MCF 10A (cell line): ENCODE results near the gene KLK8. TPM values are rescaled to one million over a fixed set of nuclear protein-coding genes. Genes with fewer than 3 reads are reported as not detected.
"Not testable (repeated sequence)": the region's sequence is repeated elsewhere in the genome, so short reads cannot be mapped to it uniquely, and the experiment has no call there.

Experiments
- BruUV-seq: library from RNA; stranded (reverse); fragments of 400-500 nt; replicated peaks from 2 replicates; lab custom pipeline; 2021; lab: Mats Ljungman, UMichigan
- CTCF ChIA-PET: fragments of 300-600 bp; sonication (Branson Sonifier 250); formaldehyde crosslinking; extraction: SDS; loops from one replicate; lab custom pipeline; 2021; ENCODE audit warnings: antibody characterized with exemption, inconsistent platforms; lab: Yijun Ruan, JAX
- POLR2A ChIA-PET: fragments of 300-600, 350-650 bp; sonication (Branson Sonifier 250); formaldehyde crosslinking; extraction: SDS; loops from one replicate; lab custom pipeline; 2020; ENCODE audit warnings: antibody characterized with exemption, inconsistent platforms; lab: Yijun Ruan, JAX
- DNase-seq: peaks from one replicate; pipeline ENCODE4 v3.0.0-alpha.2; 2018; ENCODE audit not compliant: unreplicated experiment
- H3K27ac Mint-ChIP-seq: one replicate; pipeline ENCODE4 v1.8.0; 2022; ENCODE audit warnings: mild to moderate bottlenecking, low read depth, mixed read lengths; ENCODE audit not compliant: unreplicated experiment
- H3K27me3 Mint-ChIP-seq: one replicate; pipeline ENCODE4 v1.8.0; 2022; ENCODE audit warnings: mixed read lengths; ENCODE audit not compliant: insufficient read depth, unreplicated experiment
- H3K36me3 Mint-ChIP-seq: one replicate; pipeline ENCODE4 v1.8.0; 2022; ENCODE audit warnings: mild to moderate bottlenecking, moderate library complexity, mixed read lengths; ENCODE audit not compliant: insufficient read depth, unreplicated experiment
- H3K4me1 Mint-ChIP-seq: one replicate; pipeline ENCODE4 v1.8.0; 2022; ENCODE audit warnings: mixed read lengths; ENCODE audit not compliant: insufficient read depth, unreplicated experiment
- H3K4me3 Mint-ChIP-seq: one replicate; pipeline ENCODE4 v1.8.0; 2022; ENCODE audit warnings: mild to moderate bottlenecking, moderate library complexity, mixed read lengths; ENCODE audit not compliant: unreplicated experiment
- H3K9me3 Mint-ChIP-seq: one replicate; pipeline ENCODE4 v1.8.0; 2022; ENCODE audit warnings: mixed read lengths; ENCODE audit not compliant: unreplicated experiment
- intact Hi-C: fragments of 100-400 bp; cut with micrococcal nuclease; formaldehyde crosslinking; loops from 2 replicates; pipeline ENCODE4 v1.14.1; 2022
- total RNA-seq: library from RNA; stranded (reverse); gene quantifications from 2 replicates; pipeline ENCODE4 v1.2.3, GENCODE V29; 2022
- TF ChIP-seq, protein P1 (sequence below): fragments of 200-600 bp; IDR thresholded peaks from one replicate; pipeline ENCODE4 v1.8.0; 2022; ENCODE audit warnings: antibody characterized with exemption, mild to moderate bottlenecking; ENCODE audit not compliant: unreplicated experiment

Gene KLK8
- total RNA-seq, 1 experiment from 2014 or later: not detected

DNA sequence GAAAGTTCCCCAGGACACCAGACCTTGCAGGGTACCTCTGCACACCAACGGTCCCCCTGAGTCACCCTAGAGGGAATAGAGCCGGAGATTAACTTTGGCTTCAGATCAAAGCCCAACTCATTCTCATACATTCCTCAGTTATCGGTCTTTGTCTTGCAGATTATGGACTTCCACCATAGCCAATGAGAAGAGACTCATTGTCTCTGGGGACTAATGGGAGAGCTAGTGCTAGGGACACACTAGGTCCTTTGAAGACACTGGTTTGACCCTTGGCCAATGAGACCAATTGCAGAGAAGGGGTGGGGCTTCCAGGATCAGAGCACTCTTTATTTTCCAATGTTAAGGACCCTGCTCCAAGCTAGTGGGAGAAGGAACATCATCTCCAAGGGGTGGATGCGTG is 23.8 kb downstream of the KLK8 start:
- Mint-ChIP-seq H3K27me3 (peaks cover 18% of the 10 kb centered on the region), H3K27ac (no peak overlapping the region), H3K36me3 (no peaks in the 10 kb centered on the region), H3K9me3 (no peaks in the 10 kb centered on the region), H3K4me3 (no peak overlapping the region), H3K4me1 (peaks cover 6% of the 10 kb centered on the region)
- ChIA-PET POLR2A (no interaction called here), CTCF (interaction anchor here (0.6 kb wide), 2 partner anchors 183 to 190 kb away, joined by 4 to 5 read pairs; no protein-coding TSS in a partner anchor)
- no peak for DNase-seq
- TF ChIP-seq, protein P1, sequence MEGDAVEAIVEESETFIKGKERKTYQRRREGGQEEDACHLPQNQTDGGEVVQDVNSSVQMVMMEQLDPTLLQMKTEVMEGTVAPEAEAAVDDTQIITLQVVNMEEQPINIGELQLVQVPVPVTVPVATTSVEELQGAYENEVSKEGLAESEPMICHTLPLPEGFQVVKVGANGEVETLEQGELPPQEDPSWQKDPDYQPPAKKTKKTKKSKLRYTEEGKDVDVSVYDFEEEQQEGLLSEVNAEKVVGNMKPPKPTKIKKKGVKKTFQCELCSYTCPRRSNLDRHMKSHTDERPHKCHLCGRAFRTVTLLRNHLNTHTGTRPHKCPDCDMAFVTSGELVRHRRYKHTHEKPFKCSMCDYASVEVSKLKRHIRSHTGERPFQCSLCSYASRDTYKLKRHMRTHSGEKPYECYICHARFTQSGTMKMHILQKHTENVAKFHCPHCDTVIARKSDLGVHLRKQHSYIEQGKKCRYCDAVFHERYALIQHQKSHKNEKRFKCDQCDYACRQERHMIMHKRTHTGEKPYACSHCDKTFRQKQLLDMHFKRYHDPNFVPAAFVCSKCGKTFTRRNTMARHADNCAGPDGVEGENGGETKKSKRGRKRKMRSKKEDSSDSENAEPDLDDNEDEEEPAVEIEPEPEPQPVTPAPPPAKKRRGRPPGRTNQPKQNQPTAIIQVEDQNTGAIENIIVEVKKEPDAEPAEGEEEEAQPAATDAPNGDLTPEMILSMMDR: no peak
- BruUV-seq: no TSS peak
- intact Hi-C loops: no loop called here

DNA sequence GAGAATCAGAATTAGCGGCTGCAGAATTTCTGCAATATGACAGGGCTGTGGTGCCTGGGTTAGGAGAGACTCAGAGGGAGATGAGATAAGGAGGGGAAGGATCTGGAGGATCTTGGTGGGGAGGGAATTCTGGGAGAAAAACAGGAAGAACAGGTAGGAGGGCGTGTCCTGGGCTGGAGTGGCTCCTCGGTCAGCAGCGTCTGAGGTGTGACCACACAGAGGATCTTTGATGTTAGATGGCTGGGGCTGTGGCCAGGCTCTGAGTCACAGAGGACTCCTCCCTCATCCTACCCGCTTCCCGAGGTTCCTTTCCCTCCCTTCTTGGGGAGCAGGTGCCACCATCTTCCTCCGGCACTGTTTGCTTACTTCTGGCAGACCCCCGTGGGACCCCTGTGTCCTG is 25.6 kb downstream of the KLK8 start:
- Mint-ChIP-seq H3K27ac (no peak overlapping the region), H3K27me3 (peaks cover 6% of the 10 kb centered on the region), H3K36me3 (no peaks in the 10 kb centered on the region), H3K4me1 (peaks cover 6% of the 10 kb centered on the region), H3K4me3 (no peak overlapping the region), H3K9me3 (no peaks in the 10 kb centered on the region)
- DNase-seq: peak; percentile 9
- BruUV-seq: no TSS peak
- intact Hi-C loops: no loop called here
- ChIA-PET CTCF (no interaction called here), POLR2A (no interaction called here)
- TF ChIP-seq, protein P1: no peak

DNA sequence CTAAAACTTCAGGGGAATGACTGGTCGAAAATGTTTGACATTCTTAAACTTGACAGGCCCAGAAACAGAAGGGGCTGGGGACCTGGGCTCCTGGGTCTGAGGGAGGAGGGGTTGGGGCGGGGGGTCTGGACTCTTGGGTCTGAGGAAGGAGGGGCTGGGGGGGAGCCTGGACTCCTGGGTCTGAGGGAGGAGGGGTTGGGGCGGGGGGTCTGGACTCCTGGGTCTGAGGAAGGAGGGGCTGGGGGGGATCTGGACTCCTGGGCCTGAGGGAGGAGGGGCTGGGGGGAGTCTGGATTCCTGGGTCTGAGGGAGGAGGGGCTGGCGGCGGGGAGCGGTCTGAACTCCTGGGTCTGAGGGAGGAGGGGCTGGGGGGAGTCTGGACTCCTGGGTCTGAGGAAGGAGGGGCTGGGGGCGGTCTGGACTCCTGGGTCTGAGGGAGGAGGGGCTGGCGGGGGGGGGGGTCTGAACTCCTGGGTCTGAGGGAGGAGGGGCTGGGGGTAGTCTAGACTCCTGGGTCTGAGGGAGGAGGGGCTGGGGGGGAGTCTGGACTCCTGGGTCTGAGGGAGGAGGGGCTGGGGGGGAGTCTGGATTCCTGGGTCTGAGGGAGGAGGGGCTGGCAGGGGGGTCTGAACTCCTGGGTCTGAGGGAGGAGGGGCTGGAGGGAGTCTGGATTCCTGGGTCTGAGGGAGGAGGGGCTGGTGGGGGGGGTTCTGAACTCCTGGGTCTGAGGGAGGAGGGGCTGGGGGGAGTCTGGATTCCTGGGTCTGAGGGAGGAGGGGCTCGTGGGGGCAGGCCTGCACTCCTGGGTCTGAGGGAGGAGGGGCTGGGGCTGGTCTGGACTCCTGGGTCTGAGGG is 26.5 kb downstream of the KLK8 start:
- H3K4me1 Mint-ChIP-seq: peaks cover 6% of the 10 kb centered on the region
- no peak overlapping the region for H3K4me3 Mint-ChIP-seq
- TF ChIP-seq, protein P1: no peak
- ChIA-PET POLR2A (no interaction called here), CTCF (no interaction called here)
- H3K27me3 Mint-ChIP-seq: no peaks in the 10 kb centered on the region
- intact Hi-C loops: no loop called here
- BruUV-seq: no TSS peak
- no peaks in the 10 kb centered on the region for H3K9me3 Mint-ChIP-seq
- H3K27ac Mint-ChIP-seq: no peak overlapping the region
- no peak for DNase-seq
- no peaks in the 10 kb centered on the region for H3K36me3 Mint-ChIP-seq

DNA sequence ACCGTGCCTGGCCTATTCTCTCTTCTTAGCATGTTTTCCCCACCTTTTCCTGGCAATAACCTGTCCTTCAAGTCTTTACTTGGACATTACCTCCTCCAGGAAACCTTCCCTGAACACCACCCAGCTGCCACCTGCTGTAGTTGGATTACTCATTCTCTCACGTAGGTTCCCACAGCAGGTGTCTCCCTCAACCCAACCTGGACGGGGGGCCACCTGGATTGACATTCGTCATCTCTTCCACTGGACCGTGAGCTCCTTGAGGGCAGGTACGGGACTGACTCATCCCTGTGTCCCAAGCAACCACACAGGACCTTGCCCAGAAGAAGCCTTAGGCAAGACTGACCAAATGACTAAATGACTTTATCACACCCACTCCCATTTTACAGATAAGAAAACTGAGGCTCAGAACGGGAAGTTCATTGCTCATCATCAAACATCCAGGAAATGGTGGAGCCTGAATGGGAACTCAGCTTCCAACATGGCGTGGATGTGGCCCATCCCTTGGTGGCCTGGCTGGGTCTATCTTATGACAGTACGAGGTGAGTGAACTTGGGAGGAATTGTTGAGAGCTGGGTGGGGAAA is 28.5 kb downstream of the KLK8 start:
- intact Hi-C loops: no loop called here
- no peaks in the 10 kb centered on the region for H3K36me3 Mint-ChIP-seq
- no peaks in the 10 kb centered on the region for H3K9me3 Mint-ChIP-seq
- no peaks in the 10 kb centered on the region for H3K4me1 Mint-ChIP-seq
- no TSS peak for BruUV-seq
- no peak overlapping the region for H3K27ac Mint-ChIP-seq
- TF ChIP-seq, protein P1: no peak
- POLR2A ChIA-PET: no interaction called here
- H3K4me3 Mint-ChIP-seq: no peak overlapping the region
- DNase-seq: no peak
- CTCF ChIA-PET: interaction anchor here (0.6 to 1.3 kb wide), 4 partner anchors 9 to 524 kb away, joined by 3 to 7 read pairs (median 3); no protein-coding TSS in a partner anchor
- no peaks in the 10 kb centered on the region for H3K27me3 Mint-ChIP-seq

DNA sequence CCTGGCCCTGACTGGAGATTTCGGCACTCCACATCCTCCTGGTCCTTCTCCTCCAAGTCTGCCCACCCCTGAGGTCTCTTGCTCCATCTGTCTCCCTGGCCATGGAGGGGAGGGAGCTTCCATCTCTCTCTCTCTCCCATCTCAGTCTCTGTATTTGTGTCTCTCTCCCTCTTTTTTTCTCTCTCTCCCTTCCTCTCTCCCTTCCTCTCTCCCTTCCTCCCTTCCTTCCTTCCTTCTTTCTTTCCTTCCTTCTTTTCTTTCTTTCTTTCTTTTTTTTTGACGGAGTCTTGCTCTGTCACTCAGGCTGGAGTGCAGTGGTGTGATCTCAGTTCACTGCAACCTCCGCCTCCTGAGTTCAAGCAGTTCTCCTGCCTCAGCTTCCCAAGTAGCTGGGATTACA is 31.6 kb downstream of the KLK8 start:
- H3K4me1 Mint-ChIP-seq, DNase-seq, POLR2A ChIA-PET, H3K4me3 Mint-ChIP-seq, BruUV-seq, H3K36me3 Mint-ChIP-seq, H3K27me3 Mint-ChIP-seq, intact Hi-C loops, H3K9me3 Mint-ChIP-seq, CTCF ChIA-PET: not testable (repeated sequence)
- peak overlapping the region; percentile 3 for H3K27ac Mint-ChIP-seq
